ENCODE results near the gene LETMD1. TPM values are rescaled to one million over a fixed set of nuclear protein-coding genes. Genes with fewer than 3 reads are reported as not detected.

The LETMD1 gene
- total and polyA plus RNA-seq, 2 of the 13 experiments (the other 11 are each of a cell fraction or from before 2014, with no cell fraction given): 43.3 to 87.7 TPM

- TF ChIP-seq KLF12 (CRISPR knock-in tag; IDR thresholded peaks at IDR 0.05; ENCODE audit: borderline replicate concordance) (0 out of 2 replicates have a peak, but pooled peaks have one; percentile 67), RARA (CRISPR knock-in tag; IDR thresholded peaks at IDR 0.05) (peak; percentile 30), ZNF75D (CRISPR knock-in tag; IDR thresholded peaks at IDR 0.05; ENCODE audit: borderline replicate concordance) (no peak), ZNF180 (CRISPR knock-in tag; IDR thresholded peaks at IDR 0.05; ENCODE audit: borderline replicate concordance, low read depth) (no peak), ZNF253 (CRISPR knock-in tag; IDR thresholded peaks at IDR 0.05; ENCODE audit: borderline replicate concordance) (no peak), STAT6 (CRISPR knock-in tag; IDR thresholded peaks at IDR 0.05; ENCODE audit: borderline replicate concordance) (0 out of 2 replicates have a peak, but pooled peaks have one; percentile 27), RARG (CRISPR knock-in tag; IDR thresholded peaks at IDR 0.05; ENCODE audit: low read depth) (no peak), KDM5B (CRISPR knock-in tag; IDR thresholded peaks at IDR 0.05; ENCODE audit: borderline replicate concordance) (peak; percentile 75; the same call in 1 of the 2 replicates), HIC2 (CRISPR knock-in tag; IDR thresholded peaks at IDR 0.05; ENCODE audit: low read depth) (no peak), NONO (IDR thresholded peaks at IDR 0.05) (no peak), NONO (CRISPR knock-in tag; conservative IDR thresholded peaks at IDR 0.05) (peak; percentile 78), ZFP90 (CRISPR knock-in tag; IDR thresholded peaks at IDR 0.05; ENCODE audit: borderline replicate concordance) (no peak; the same call in 1 of the 2 replicates), CHD4 (IDR thresholded peaks at IDR 0.05; ENCODE audit: borderline replicate concordance, low read length) (no peak), SRSF1 (optimal IDR thresholded peaks at IDR 0.05; ENCODE audit: low read depth, low read length) (peak; percentile 55), ZNF639 (CRISPR knock-in tag; conservative IDR thresholded peaks at IDR 0.05) (no peak), E2F1 (CRISPR knock-in tag; IDR thresholded peaks at IDR 0.05) (peak; percentile 56; the same call in 1 of the 2 replicates), ZBTB25 (CRISPR knock-in tag; IDR thresholded peaks at IDR 0.05) (peak; percentile 23; the same call in 1 of the 2 replicates), ZNF317 (CRISPR knock-in tag; IDR thresholded peaks at IDR 0.05) (peak; percentile 66; the same call in 1 of the 2 replicates), NCOA5 (CRISPR knock-in tag; IDR thresholded peaks at IDR 0.05) (no peak), RAD21 (CRISPR knock-in tag; IDR thresholded peaks at IDR 0.05) (peak; percentile 96)
These were observed at the start of gene LETMD1 (continued) for GRCh38 chr12:51047655-51048540.
